Hepatocyte (in vitro differentiated cells): ENCODE results near the gene TNFRSF1B.

ENCODE experiments used
- CTCF ChIP-seq: fragments of 200-600 bp; sonication (generic); IDR thresholded peaks from 2 replicates; pipeline ENCODE4 v1.5.1; 2016; ENCODE audit warnings: antibody characterized with exemption, mild to moderate bottlenecking; ENCODE audit not compliant: poor library complexity
- EZH2 ChIP-seq: fragments of 200-600 bp; sonication (generic); IDR thresholded peaks from 2 replicates; pipeline ENCODE4 v1.6.1; 2016; ENCODE audit warnings: antibody characterized with exemption, mild to moderate bottlenecking, borderline replicate concordance
- EZH2phosphoT487 ChIP-seq: fragments of 200-600 bp; sonication (generic); IDR thresholded peaks from one replicate; pipeline ENCODE4 v1.6.1; 2018; ENCODE audit warnings: antibody characterized with exemption, mild to moderate bottlenecking, low read depth, moderate library complexity; ENCODE audit not compliant: unreplicated experiment, severe bottlenecking

- TF ChIP-seq CTCF (no peak), EZH2 (no peak), EZH2phosphoT487 (no peak)
Observed at GRCh38 chr1:12159816-12160215, 7.0 kb upstream of the TNFRSF1B start.
